ENCODE results near the gene TMEM233.

GRCh38 chr12:119602734-119603094 is 9.1 kb downstream of the TMEM233 start:
- TF ChIP-seq GATA2 (IDR thresholded peaks at IDR 0.05; ENCODE audit: low read depth, low read length): no peak
- no peak for TF ChIP-seq GATA3 (IDR thresholded peaks at IDR 0.05; ENCODE audit: low read depth, low read length)

All from SH-SY5Y (cell line).